Measurements from ENCODE around the gene ACIN1.

The ACIN1 gene

GRCh38 chr14:23056145-23056955 lies 38.6 kb downstream of the ACIN1 start:
- no peak for DNase-seq

- DNase-seq = no peak
Observed at GRCh38 chr14:23055621-23056144, 39.3 kb downstream of the ACIN1 start.

- no peak for DNase-seq
Observed at GRCh38 chr14:23055147-23055550, 39.8 kb downstream of the ACIN1 start.

GRCh38 chr14:23054000-23054811 lies 40.7 kb downstream of the ACIN1 start:
- DNase-seq = no peak

- DNase-seq = no peak
Observed at GRCh38 chr14:23053426-23053825, 41.5 kb downstream of the ACIN1 start.

GRCh38 chr14:23052671-23053070 lies 42.3 kb downstream of the ACIN1 start:
- no peak for DNase-seq

- DNase-seq = no peak
Observed at GRCh38 chr14:23052182-23052623, 42.7 kb downstream of the ACIN1 start.

GRCh38 chr14:23051141-23052057 lies 43.5 kb downstream of the ACIN1 start:
- no peak for DNase-seq

GRCh38 chr14:23049011-23049410 lies 45.9 kb downstream of the ACIN1 start:
- DNase-seq = no peak

- DNase-seq = no peak
Observed at GRCh38 chr14:23047751-23048693, 46.9 kb downstream of the ACIN1 start.

- no peak for DNase-seq
Observed at GRCh38 chr14:23047034-23047634, 47.8 kb downstream of the ACIN1 start.

GRCh38 chr14:23045419-23046357 lies 49.2 kb downstream of the ACIN1 start:
- no peak for DNase-seq

- DNase-seq = no peak
Observed at GRCh38 chr14:23044840-23045239, 50.1 kb downstream of the ACIN1 start.

GRCh38 chr14:23043754-23044153 lies 51.2 kb downstream of the ACIN1 start:
- no peak for DNase-seq

- DNase-seq = no peak
Observed at GRCh38 chr14:23043145-23043544, 51.8 kb downstream of the ACIN1 start.

- DNase-seq = no peak
Observed at GRCh38 chr14:23042162-23042965, 52.6 kb downstream of the ACIN1 start, which contains the start of gene PSMB11. TSS of gene PSMB11 (plus strand) at chr14:23042212. CDS start at chr14:23042226, 14 bp downstream.

GRCh38 chr14:23041729-23042128 lies 53.2 kb downstream of the ACIN1 start:
- no peak for DNase-seq

- no peak for DNase-seq
Observed at GRCh38 chr14:23040100-23040499, 54.8 kb downstream of the ACIN1 start.

Data from cerebellar nuclear complex (tissue), 1 donor.